Subcutaneous abdominal adipose tissue (tissue), 5 donors: ENCODE measurements around the gene SEMA3F.

Source experiments
- H3K27ac ChIP-seq: one replicate; pipeline ENCODE4 v1.7.0; 2013; ENCODE audit warnings: low read depth, mild to moderate bottlenecking, inconsistent platforms, low read length, moderate library complexity
- H3K27me3 ChIP-seq, 5 donors: one replicate each; pipeline ENCODE4 v1.7.0; 2013; ENCODE audit warnings: low read length in 5 of 5, inconsistent platforms in 1 of 5; ENCODE audit not compliant: control insufficient read depth in 5 of 5, insufficient read depth in 4 of 5
- H3K36me3 ChIP-seq, 5 donors: one replicate each; pipeline ENCODE4 v1.7.0; 2013; ENCODE audit warnings: low read length in 5 of 5; ENCODE audit not compliant: control insufficient read depth in 5 of 5, insufficient read depth in 5 of 5
- H3K4me1 ChIP-seq, 5 donors: one replicate each; pipeline ENCODE4 v1.7.0; 2013; ENCODE audit warnings: low read length in 5 of 5, mild to moderate bottlenecking in 3 of 5, moderate library complexity in 1 of 5; ENCODE audit not compliant: control insufficient read depth in 5 of 5, insufficient read depth in 5 of 5
- H3K4me3 ChIP-seq, 5 donors: one replicate each; pipeline ENCODE4 v1.7.0; 2013; ENCODE audit warnings: low read length in 5 of 5, low read depth in 1 of 5
- H3K9ac ChIP-seq, 5 donors: one replicate each; pipeline ENCODE4 v1.7.0; 2013; ENCODE audit warnings: low read length in 5 of 5, mild to moderate bottlenecking in 4 of 5, moderate library complexity in 3 of 5
- H3K9me3 ChIP-seq, 5 donors: one replicate each; pipeline ENCODE4 v1.7.0; 2013; ENCODE audit warnings: low read length in 5 of 5; ENCODE audit not compliant: control insufficient read depth in 5 of 5
- donor health status: healthy.
- donor health status: healthy.
- donor health status: healthy.
- donor health status: healthy.
- donor health status: healthy.

Gene SEMA3F

GRCh38 chr3:50174947-50175524, 19.9 kb downstream of the SEMA3F start:
- peaks cover 2 to 29% (median 10%) of the 10 kb centered on the region in 5 donors for H3K4me1 ChIP-seq
- no peak overlapping the region for H3K4me3 ChIP-seq
- H3K36me3 ChIP-seq = peaks cover 0 to 35% (median 20%) of the 10 kb centered on the region in 5 donors
- no peaks in the 10 kb centered on the region for H3K27me3 ChIP-seq
- no peak overlapping the region for H3K27ac ChIP-seq
- no peak overlapping the region for H3K9ac ChIP-seq
- H3K9me3 ChIP-seq = no peaks in the 10 kb centered on the region

GRCh38 chr3:50177346-50177745, 22.2 kb downstream of the SEMA3F start:
- Histone ChIP-seq H3K27me3 (no peaks in the 10 kb centered on the region), H3K36me3 (peaks cover 0 to 38% (median 27%) of the 10 kb centered on the region in 5 donors), H3K9me3 (no peaks in the 10 kb centered on the region), H3K4me1 (peaks cover 0 to 11% (median 4%) of the 10 kb centered on the region in 5 donors), H3K27ac (no peak overlapping the region), H3K9ac (no peak overlapping the region), H3K4me3 (no peak overlapping the region)

GRCh38 chr3:50179710-50180109, 24.6 kb downstream of the SEMA3F start:
- H3K36me3 ChIP-seq = peaks cover 0 to 50% (median 32%) of the 10 kb centered on the region in 5 donors
- H3K9ac ChIP-seq = no peak overlapping the region
- H3K4me3 ChIP-seq = no peak overlapping the region
- no peak overlapping the region for H3K27ac ChIP-seq
- H3K4me1 ChIP-seq = peaks cover 0 to 6% (median 4%) of the 10 kb centered on the region in 5 donors
- no peaks in the 10 kb centered on the region for H3K27me3 ChIP-seq
- no peaks in the 10 kb centered on the region for H3K9me3 ChIP-seq

DNA sequence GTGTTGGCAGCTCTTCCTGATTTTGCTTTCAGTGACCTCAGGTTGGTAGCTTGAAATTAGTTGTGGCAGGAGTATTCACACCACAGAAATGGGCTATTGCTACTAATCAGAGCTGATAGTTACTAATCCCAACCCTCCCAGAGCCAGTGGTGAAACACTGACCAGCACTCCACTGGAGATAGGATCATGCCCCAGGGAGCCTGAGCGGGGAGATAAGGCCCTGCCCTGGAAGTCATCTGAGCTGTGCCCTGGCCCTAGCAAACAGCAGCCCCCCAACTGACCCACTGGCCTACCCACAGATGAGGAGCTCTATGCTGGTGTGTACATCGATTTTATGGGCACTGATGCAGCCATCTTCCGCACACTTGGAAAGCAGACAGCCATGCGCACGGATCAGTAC, 26.9 kb downstream of the SEMA3F start:
- peaks cover 0 to 5% (median 4%) of the 10 kb centered on the region in 5 donors for H3K4me1 ChIP-seq
- H3K9me3 ChIP-seq = no peaks in the 10 kb centered on the region
- peaks cover 0 to 51% (median 34%) of the 10 kb centered on the region in 5 donors for H3K36me3 ChIP-seq
- H3K4me3 ChIP-seq = no peak overlapping the region
- H3K9ac ChIP-seq = no peak overlapping the region
- no peaks in the 10 kb centered on the region for H3K27me3 ChIP-seq
- H3K27ac ChIP-seq = no peak overlapping the region

GRCh38 chr3:50182533-50183099, 27.5 kb downstream of the SEMA3F start:
- Histone ChIP-seq H3K4me3 (no peak overlapping the region), H3K9me3 (no peaks in the 10 kb centered on the region), H3K27me3 (no peaks in the 10 kb centered on the region), H3K36me3 (peaks cover 0 to 48% (median 34%) of the 10 kb centered on the region in 5 donors), H3K27ac (no peak overlapping the region), H3K4me1 (no peaks in the 10 kb centered on the region), H3K9ac (no peak overlapping the region)

DNA sequence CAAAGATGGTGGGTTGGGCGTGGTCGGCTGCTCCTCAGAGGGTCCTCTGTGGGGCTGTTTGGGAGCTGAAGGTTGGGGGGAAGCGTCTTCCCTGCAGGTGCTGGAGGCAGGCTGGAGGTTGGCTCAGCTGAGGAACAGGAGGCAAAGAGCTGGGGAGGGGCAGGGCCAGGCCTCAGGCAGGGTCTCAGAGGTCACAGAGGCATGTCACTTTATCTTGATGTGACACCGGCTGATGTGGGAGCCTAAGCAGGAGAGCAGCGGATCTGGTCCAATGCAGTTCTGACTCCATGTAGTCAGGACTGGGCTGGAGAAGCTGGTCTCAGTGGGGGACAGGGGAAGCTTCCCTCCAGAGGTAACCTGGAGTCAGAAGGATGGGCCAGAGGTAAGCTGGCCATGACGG, 28.6 kb downstream of the SEMA3F start:
- Histone ChIP-seq H3K9me3 (no peaks in the 10 kb centered on the region), H3K27ac (no peak overlapping the region), H3K36me3 (peaks cover 0 to 51% (median 37%) of the 10 kb centered on the region in 5 donors), H3K9ac (no peak overlapping the region), H3K4me3 (no peak overlapping the region), H3K4me1 (no peaks in the 10 kb centered on the region), H3K27me3 (no peaks in the 10 kb centered on the region)

DNA sequence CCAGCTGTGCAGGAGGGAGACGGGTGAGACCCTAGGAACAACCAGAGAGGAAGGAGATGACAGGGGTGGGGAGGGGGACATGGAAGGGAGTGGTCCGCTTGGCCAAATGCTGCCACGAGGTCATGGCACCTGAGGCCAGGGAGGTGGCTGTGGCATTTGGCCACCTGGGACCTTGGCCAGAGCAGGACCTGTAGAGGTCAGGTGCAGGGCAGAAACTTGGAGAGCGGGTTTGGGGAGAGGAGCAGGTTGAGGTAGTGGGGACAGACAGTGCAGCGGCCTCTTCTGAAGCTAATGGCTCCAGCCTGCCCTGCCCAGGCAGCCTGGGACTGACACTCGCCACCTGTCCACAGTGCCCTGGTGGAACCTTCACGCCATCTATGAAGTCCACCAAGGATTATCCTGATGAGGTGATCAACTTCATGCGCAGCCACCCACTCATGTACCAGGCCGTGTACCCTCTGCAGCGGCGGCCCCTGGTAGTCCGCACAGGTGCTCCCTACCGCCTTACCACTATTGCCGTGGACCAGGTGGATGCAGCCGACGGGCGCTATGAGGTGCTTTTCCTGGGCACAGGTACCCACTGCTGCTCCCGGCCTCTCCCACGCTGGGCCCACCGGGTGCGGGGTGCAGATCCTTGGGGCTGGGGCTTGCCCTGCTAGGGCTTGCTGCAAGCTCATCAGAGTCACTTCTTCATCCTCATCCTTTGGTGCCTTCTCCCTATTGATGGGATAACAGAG, 29.3 kb downstream of the SEMA3F start:
- no peak overlapping the region for H3K4me3 ChIP-seq
- no peak overlapping the region for H3K9ac ChIP-seq
- no peaks in the 10 kb centered on the region for H3K4me1 ChIP-seq
- H3K27ac ChIP-seq = no peak overlapping the region
- no peaks in the 10 kb centered on the region for H3K27me3 ChIP-seq
- H3K36me3 ChIP-seq = peaks cover 0 to 51% (median 37%) of the 10 kb centered on the region in 5 donors
- H3K9me3 ChIP-seq = no peaks in the 10 kb centered on the region

GRCh38 chr3:50185230-50185629, 30.1 kb downstream of the SEMA3F start:
- H3K36me3 ChIP-seq = peaks cover 0 to 51% (median 37%) of the 10 kb centered on the region in 5 donors
- no peak overlapping the region for H3K4me3 ChIP-seq
- no peaks in the 10 kb centered on the region for H3K4me1 ChIP-seq
- no peaks in the 10 kb centered on the region for H3K9me3 ChIP-seq
- no peak overlapping the region for H3K27ac ChIP-seq
- no peak overlapping the region for H3K9ac ChIP-seq
- H3K27me3 ChIP-seq = no peaks in the 10 kb centered on the region

DNA sequence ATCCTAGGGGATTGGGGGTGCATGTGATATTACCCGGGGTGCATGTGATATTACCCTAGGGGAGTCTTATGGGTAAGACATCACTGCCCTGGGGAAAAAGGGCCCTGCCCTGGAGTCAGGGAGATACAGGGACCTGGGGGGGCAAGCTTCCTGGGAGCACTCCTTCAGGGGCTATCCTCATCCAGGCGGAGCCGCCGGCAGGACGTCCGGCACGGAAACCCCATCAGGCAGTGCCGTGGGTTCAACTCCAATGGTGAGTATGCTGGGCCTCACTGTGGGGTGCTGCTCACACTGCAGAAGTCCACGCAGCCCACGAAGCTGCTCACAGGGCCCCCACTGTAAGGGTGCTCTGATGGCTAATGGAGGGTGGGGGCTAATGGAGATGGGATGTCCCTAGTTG, 31.0 kb downstream of the SEMA3F start:
- H3K27me3 ChIP-seq = no peaks in the 10 kb centered on the region
- no peak overlapping the region for H3K27ac ChIP-seq
- no peak overlapping the region for H3K9ac ChIP-seq
- H3K4me1 ChIP-seq = no peaks in the 10 kb centered on the region
- peaks cover 0 to 51% (median 37%) of the 10 kb centered on the region in 5 donors for H3K36me3 ChIP-seq
- H3K9me3 ChIP-seq = no peaks in the 10 kb centered on the region
- H3K4me3 ChIP-seq = no peak overlapping the region

DNA sequence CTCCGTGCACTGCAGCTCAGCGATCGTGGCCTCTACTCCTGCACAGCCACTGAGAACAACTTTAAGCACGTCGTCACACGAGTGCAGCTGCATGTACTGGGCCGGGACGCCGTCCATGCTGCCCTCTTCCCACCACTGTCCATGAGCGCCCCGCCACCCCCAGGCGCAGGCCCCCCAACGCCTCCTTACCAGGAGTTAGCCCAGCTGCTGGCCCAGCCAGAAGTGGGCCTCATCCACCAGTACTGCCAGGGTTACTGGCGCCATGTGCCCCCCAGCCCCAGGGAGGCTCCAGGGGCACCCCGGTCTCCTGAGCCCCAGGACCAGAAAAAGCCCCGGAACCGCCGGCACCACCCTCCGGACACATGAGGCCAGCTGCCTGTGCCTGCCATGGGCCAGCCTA, 32.6 kb downstream of the SEMA3F start:
- Histone ChIP-seq H3K36me3 (peaks cover 0 to 44% (median 28%) of the 10 kb centered on the region in 5 donors), H3K9ac (no peak overlapping the region), H3K27ac (no peak overlapping the region), H3K4me3 (no peak overlapping the region), H3K9me3 (no peaks in the 10 kb centered on the region), H3K4me1 (peaks cover 0 to 2% (median 0%) of the 10 kb centered on the region in 5 donors), H3K27me3 (peaks cover 0 to 10% (median 8%) of the 10 kb centered on the region in 5 donors)
